ENCODE data around the gene CD160.

Gene CD160

DNA sequence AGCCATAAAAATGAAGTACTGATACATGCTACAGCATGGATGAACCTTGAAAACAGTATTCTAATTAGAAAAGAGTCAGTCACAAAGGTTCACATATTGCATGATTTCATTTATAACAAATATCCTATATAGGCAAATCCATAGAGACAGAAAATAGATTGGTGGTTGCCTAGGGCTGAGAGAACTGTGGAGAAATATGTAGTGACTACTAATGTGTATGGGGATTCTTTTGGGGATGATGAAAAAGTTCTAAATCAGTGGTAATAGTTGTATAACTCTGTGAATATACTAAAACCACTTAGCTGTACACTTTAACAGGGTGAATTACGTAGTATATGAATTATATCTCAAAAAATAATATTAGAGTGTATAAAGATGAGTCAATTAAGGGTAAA, 58.8 kb downstream of the CD160 start:
- intact Hi-C loops (cut with DNase I) = no loop called here
- no peak for DNase-seq

DNA sequence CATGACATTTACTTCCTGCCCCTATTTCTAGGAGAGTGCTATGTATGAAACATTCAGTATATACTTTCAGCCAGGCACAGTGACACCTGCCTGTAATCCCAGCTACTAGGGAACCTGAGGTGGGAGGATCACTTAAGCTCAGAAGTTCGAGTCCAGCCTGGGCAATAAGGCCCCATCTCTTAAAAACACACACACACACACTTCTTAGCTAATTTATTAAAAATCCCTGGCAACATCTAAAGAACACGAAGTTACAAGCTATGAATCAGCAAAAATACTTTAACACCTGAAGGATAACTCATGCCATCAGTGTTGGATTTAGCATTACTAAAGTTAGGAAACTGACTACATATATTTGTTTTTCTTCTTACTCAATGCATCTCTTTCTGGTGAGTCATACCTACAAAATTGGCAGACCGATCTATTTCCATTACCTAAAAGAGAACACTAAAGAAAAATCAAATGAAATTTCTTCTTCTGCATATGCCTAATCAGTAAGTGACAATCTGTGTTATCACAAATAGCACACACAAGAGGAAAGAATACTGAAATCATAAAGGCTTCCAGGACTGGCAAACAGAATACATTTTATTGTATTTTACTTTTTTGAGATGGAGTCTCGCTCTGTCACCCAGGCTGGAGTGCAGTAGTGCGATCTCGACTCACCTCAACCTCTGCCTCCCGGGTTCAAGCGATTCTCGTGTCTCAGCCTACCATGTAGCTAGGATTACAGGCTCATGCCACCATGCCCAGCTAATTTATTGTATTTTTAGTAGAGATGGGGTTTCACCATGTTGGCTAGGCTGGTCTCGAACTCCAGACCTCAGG, 63.2 kb downstream of the CD160 start:
- intact Hi-C loops (cut with DNase I) = no loop called here
- no peak for DNase-seq

DNA sequence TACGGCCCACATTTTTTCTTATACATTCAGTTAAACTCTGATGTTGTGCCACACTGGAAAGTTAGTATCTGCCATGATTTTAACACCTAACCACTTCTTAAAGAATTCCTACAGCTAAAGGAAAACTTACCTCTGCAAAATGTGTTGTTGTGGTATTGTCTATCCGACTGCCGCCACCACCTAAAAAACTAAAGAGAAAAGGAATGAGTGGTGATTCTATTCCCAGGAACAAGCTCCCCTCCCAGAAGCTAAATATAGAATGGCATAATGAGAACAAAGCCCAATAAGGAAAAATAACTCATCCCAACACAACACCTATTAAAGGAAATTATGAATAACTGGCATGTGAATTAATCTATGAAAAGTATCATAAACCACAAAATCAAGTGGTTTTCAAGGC, 65.1 kb downstream of the CD160 start:
- intact Hi-C loops (cut with DNase I) = no loop called here
- DNase-seq = no peak

DNA sequence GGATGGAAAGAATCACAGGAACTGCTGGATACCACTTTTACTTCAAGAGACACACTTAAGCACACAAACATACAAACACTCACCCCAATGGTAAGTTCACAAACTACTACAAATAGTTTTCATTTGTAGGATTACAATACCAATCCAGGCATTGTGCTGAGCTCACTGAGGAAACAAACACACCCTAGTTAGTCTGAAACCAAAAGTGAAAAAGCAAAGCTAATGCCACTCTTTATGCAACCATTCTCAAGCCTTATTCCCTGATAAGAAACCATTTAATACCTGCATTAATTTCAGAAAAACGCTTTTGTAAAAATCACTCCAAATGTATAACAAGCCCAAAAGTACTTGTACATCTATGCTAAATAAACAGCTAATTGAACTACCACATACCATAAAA, 66.2 kb downstream of the CD160 start:
- intact Hi-C loops (cut with DNase I) = no loop called here
- no peak for DNase-seq

DNA sequence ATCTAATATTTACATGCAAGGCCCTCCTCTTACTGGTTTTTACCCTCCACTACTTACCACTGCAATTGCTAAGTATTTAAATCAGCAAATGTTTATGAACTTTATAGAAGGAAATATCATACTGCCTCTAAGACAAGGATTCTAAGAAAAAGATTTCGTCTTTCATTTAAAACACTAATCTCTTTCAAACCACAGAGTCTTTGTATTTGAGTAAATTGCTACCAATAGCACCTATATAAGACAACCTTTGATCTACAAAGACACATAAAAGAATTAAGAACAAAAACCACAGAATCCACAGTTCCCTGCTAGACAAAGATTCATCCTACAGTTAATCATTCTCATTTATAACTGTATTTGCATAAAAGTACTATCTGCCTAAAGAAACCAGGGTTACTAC, 67.0 kb downstream of the CD160 start:
- DNase-seq = no peak

DNA sequence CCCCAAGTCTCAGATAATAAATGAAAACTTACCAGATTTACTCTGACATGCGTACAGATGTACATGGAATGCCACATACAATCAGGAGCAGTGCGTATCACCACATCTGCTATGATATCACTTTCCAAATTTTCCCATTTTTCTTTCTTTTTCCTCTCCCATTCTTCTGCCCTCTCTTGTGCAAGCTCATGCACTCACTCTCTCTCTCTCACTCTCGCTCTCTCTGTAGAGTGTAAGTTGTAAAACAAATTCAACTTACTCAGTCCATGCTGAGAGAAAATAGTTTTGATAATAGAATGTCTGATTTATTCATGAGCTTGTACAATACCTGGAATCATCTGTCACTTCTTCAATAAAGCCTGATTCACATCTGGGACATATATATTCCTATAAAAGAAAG, 69.3 kb downstream of the CD160 start:
- intact Hi-C loops (cut with DNase I) = no loop called here
- no peak for DNase-seq

More for the DNA sequence above, 67.0 kb downstream of the CD160 start:
- intact Hi-C loops (cut with DNase I) = no loop called here

Measured in head of caudate nucleus (tissue), 42 donors.